H1 (cell line): ENCODE data around the gene FBLIM1.

Source experiments
- CHD1 ChIP-seq: IDR thresholded peaks from 2 replicates; pipeline ENCODE4 v1.6.1; 2012; ENCODE audit warnings: low read depth, low read length, improper control_type of control experiment
- CREB1 ChIP-seq: IDR thresholded peaks from 2 replicates; pipeline ENCODE4 v1.6.1; 2012; ENCODE audit warnings: inconsistent platforms
- EP300 ChIP-seq, 2 experiments: IDR thresholded peaks; 1 replicate in 1 of 2; 2 replicates in 1 of 2; pipeline ENCODE4 v1.6.1; 2011 to 2012; ENCODE audit warnings: low read depth in 2 of 2, low read length in 2 of 2, mild to moderate bottlenecking in 2 of 2, borderline replicate concordance in 1 of 2, inconsistent platforms in 1 of 2, moderate library complexity in 1 of 2
- KDM1A ChIP-seq: fragments of 200-600, 300-600 bp; sonication (generic); IDR thresholded peaks from 2 replicates; pipeline ENCODE4 v1.7.1; 2016; ENCODE audit warnings: mild to moderate bottlenecking, low read length, borderline replicate concordance
- POLR2A ChIP-seq, 2 experiments: IDR thresholded peaks; 1 replicate in 1 of 2; 2 replicates in 1 of 2; pipeline ENCODE4 v1.6.1; 2011; ENCODE audit warnings: low read depth in 2 of 2, low read length in 2 of 2, mild to moderate bottlenecking in 2 of 2; ENCODE audit errors: control extremely low read depth in 1 of 2
- RAD21 ChIP-seq, 2 experiments: IDR thresholded peaks in 1 of 2; conservative IDR thresholded peaks in 1 of 2; 2 replicates each; pipeline ENCODE4 v1.6.1; 2011; ENCODE audit warnings: low read depth in 2 of 2, low read length in 2 of 2, improper control_type of control experiment in 1 of 2, inconsistent platforms in 1 of 2, mild to moderate bottlenecking in 1 of 2, moderate library complexity in 1 of 2
- SUZ12 ChIP-seq: fragments of 200-600 bp; sonication (generic); IDR thresholded peaks from 2 replicates; pipeline ENCODE4 v1.6.1; 2012; ENCODE audit warnings: mild to moderate bottlenecking, inconsistent platforms, low read length, moderate library complexity, mixed read lengths
- TBP ChIP-seq: IDR thresholded peaks from 2 replicates; pipeline ENCODE4 v1.6.1; 2011; ENCODE audit warnings: low read depth, low read length, improper control_type of control experiment
- YY1 ChIP-seq: IDR thresholded peaks from 2 replicates; pipeline ENCODE4 v1.6.1; 2011; ENCODE audit warnings: low read depth, mild to moderate bottlenecking, low read length
- ZNF274 ChIP-seq: IDR thresholded peaks from 2 replicates; pipeline ENCODE4 v1.7.0; 2012; ENCODE audit warnings: low read length, borderline replicate concordance; ENCODE audit errors: extremely low read depth
- TF ChIP-seq, protein P1 (sequence below): IDR thresholded peaks from 2 replicates; pipeline ENCODE4 v1.6.1; 2011; ENCODE audit warnings: low read depth, mild to moderate bottlenecking, low read length; ENCODE audit not compliant: insufficient read depth
- TF ChIP-seq, protein P2 (sequence below), 3 experiments: IDR thresholded peaks; 1 replicate in 2 of 3; 2 replicates in 1 of 3; pipeline versions ENCODE4 v1.5.1 to v1.6.1; 2011; ENCODE audit warnings: low read length in 3 of 3, mild to moderate bottlenecking in 3 of 3, inconsistent platforms in 2 of 3, low read depth in 1 of 3, moderate library complexity in 1 of 3; ENCODE audit not compliant: insufficient read depth in 1 of 3; ENCODE audit errors: control extremely low read depth in 1 of 3

DNA sequence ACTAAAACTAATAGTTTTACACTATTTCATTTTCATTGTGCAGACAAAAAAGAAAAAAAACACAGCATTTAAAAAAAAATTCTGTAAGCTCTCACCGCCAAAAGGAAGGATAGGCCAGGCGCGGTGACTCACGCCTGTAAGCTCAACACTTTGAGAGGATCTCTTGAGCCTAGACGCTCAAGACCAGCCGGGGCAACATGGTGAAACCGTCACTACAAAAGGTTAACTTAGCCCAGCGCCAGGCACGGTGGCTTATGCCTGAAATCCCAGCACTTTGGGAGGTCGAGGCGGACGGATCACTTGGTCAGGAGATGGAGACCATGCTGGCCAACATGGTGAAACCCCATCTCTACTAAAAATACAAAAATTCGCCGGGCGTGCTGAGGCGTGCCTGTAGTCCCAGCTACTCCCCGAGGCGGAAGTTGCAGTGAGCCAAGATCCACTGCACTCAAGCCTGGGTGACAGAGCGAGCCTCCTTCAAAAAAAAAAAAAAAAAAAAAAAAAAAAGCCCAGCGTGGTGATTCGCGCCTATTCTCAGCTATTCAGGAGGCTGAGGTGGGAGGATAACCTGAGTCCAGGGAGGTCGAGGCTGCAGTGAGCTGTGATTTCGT lies 74.6 kb downstream of the FBLIM1 start:
- TF ChIP-seq, protein P1, sequence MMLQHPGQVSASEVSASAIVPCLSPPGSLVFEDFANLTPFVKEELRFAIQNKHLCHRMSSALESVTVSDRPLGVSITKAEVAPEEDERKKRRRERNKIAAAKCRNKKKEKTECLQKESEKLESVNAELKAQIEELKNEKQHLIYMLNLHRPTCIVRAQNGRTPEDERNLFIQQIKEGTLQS: no peak
- TF ChIP-seq ZNF274: no peak
- TF ChIP-seq, protein P2, sequence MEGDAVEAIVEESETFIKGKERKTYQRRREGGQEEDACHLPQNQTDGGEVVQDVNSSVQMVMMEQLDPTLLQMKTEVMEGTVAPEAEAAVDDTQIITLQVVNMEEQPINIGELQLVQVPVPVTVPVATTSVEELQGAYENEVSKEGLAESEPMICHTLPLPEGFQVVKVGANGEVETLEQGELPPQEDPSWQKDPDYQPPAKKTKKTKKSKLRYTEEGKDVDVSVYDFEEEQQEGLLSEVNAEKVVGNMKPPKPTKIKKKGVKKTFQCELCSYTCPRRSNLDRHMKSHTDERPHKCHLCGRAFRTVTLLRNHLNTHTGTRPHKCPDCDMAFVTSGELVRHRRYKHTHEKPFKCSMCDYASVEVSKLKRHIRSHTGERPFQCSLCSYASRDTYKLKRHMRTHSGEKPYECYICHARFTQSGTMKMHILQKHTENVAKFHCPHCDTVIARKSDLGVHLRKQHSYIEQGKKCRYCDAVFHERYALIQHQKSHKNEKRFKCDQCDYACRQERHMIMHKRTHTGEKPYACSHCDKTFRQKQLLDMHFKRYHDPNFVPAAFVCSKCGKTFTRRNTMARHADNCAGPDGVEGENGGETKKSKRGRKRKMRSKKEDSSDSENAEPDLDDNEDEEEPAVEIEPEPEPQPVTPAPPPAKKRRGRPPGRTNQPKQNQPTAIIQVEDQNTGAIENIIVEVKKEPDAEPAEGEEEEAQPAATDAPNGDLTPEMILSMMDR (IDR thresholded peaks at IDR 0.05; ENCODE audit: control extremely low read depth in 1 of 3, insufficient read depth in 1 of 3, low read depth in 1 of 3, low read length in 3 of 3): no peak
- no peak for TF ChIP-seq CREB1
- TF ChIP-seq POLR2A (IDR thresholded peaks at IDR 0.05; ENCODE audit: control extremely low read depth in 1 of 2, low read depth in 2 of 2, low read length in 2 of 2): no peak
- no peak for TF ChIP-seq CHD1
- no peak for TF ChIP-seq SUZ12
- TF ChIP-seq KDM1A: no peak
- no peak for TF ChIP-seq YY1
- TF ChIP-seq RAD21 (IDR thresholded peaks at IDR 0.05 in 1 of 2, conservative IDR thresholded peaks at IDR 0.05 in 1 of 2; ENCODE audit: low read depth in 2 of 2, low read length in 2 of 2): no peak
- TF ChIP-seq EP300 (IDR thresholded peaks at IDR 0.05; ENCODE audit: borderline replicate concordance in 1 of 2, low read depth in 2 of 2, low read length in 2 of 2): no peak
- TF ChIP-seq TBP: no peak
